HepG2 (cell line): Measurements from ENCODE around the gene PCDH12. TPM values are rescaled to one million over a fixed set of nuclear protein-coding genes. Genes with fewer than 3 reads are reported as not detected.
A peak's percentile ranks its signal among the peaks of the same experiment; 100 is the strongest.

Experiments
- ATAD3A ChIP-seq: sonication (generic); formaldehyde crosslinking; IDR thresholded peaks from 2 replicates; pipeline ENCODE4 v1.4.0; 2020; ENCODE audit warnings: missing genetic modification reagents
- DR1 ChIP-seq: sonication (generic); formaldehyde crosslinking; IDR thresholded peaks from 2 replicates; pipeline ENCODE4 v1.8.0; 2021; ENCODE audit warnings: mild to moderate bottlenecking, missing genetic modification reagents, inconsistent platforms
- GFI1 ChIP-seq: sonication (generic); formaldehyde crosslinking; IDR thresholded peaks from 2 replicates; pipeline ENCODE4 v1.5.0; 2020; ENCODE audit warnings: missing genetic modification reagents, mild to moderate bottlenecking, borderline replicate concordance
- GLI4 ChIP-seq: sonication (generic); formaldehyde crosslinking; IDR thresholded peaks from 2 replicates; pipeline ENCODE4 v1.5.1; 2020; ENCODE audit warnings: missing genetic modification reagents, mild to moderate bottlenecking, moderate library complexity, borderline replicate concordance
- KDM5B ChIP-seq: sonication (generic); formaldehyde crosslinking; IDR thresholded peaks from 2 replicates; pipeline ENCODE4 v1.4.0; 2020; ENCODE audit warnings: missing genetic modification reagents, mild to moderate bottlenecking, borderline replicate concordance
- KLF9 ChIP-seq: IDR thresholded peaks from 2 replicates; pipeline ENCODE4 v1.6.1; 2016; ENCODE audit warnings: low read depth
- POLR2AphosphoS2 ChIP-seq: IDR thresholded peaks from 2 replicates; pipeline ENCODE4 v1.6.1; 2011; ENCODE audit warnings: low read depth, low read length, improper control_type of control experiment
- PRMT3 ChIP-seq: sonication (generic); formaldehyde crosslinking; IDR thresholded peaks from 2 replicates; pipeline ENCODE4 v1.8.1; 2022; ENCODE audit warnings: low read depth, mild to moderate bottlenecking, moderate library complexity, missing genetic modification reagents, borderline replicate concordance
- TBL1XR1 ChIP-seq: fragments of 150-350 bp; IDR thresholded peaks from 2 replicates; pipeline ENCODE4 v1.6.1; 2014; ENCODE audit warnings: borderline replicate concordance, low read length; ENCODE audit not compliant: partially characterized antibody
- TGIF2 ChIP-seq: IDR thresholded peaks from 2 replicates; pipeline ENCODE4 v1.6.1; 2016; ENCODE audit warnings: control low read depth, missing compliant biosample characterization
- THYN1 ChIP-seq: sonication (generic); formaldehyde crosslinking; IDR thresholded peaks from 2 replicates; pipeline ENCODE4 v1.8.1; 2023; ENCODE audit warnings: low read depth, mild to moderate bottlenecking, moderate library complexity, missing genetic modification reagents, borderline replicate concordance
- ZNF264 ChIP-seq: sonication (generic); formaldehyde crosslinking; IDR thresholded peaks from 2 replicates; pipeline ENCODE4 v1.4.0; 2020; ENCODE audit warnings: missing genetic modification reagents
- ZNF549 ChIP-seq: sonication (generic); formaldehyde crosslinking; IDR thresholded peaks from 2 replicates; pipeline ENCODE4 v1.5.0; 2020; ENCODE audit warnings: missing genetic modification reagents
- ZNF660 ChIP-seq: sonication (generic); formaldehyde crosslinking; IDR thresholded peaks from 2 replicates; pipeline ENCODE4 v1.5.1; 2020; ENCODE audit warnings: mild to moderate bottlenecking, low read depth, missing genetic modification reagents, borderline replicate concordance
- ZNF761 ChIP-seq: sonication (generic); formaldehyde crosslinking; conservative IDR thresholded peaks from 2 replicates; pipeline ENCODE4 v1.4.0; 2020; ENCODE audit warnings: mild to moderate bottlenecking, missing genetic modification reagents
- ZSCAN29 ChIP-seq: sonication (generic); formaldehyde crosslinking; conservative IDR thresholded peaks from 2 replicates; pipeline ENCODE4 v1.4.0; 2020; ENCODE audit warnings: mild to moderate bottlenecking, missing genetic modification reagents
- ZSCAN31 ChIP-seq: sonication (generic); formaldehyde crosslinking; IDR thresholded peaks from 2 replicates; pipeline ENCODE4 v1.5.0; 2020; ENCODE audit warnings: low read depth, mild to moderate bottlenecking, missing genetic modification reagents
- polyA plus RNA-seq, 8 experiments: library from polyadenylated mRNA; depleted of rRNA in 3 of 8; stranded (reverse) in 7 of 8; unstranded in 1 of 8; fragments of >200 nt; fragmentation: Illumina TruSeq in 4 of 8; extraction: Trizol in 4 of 8; gene quantifications; 2 replicates each; pipeline versions ENCODE4 v1.2.1 to v1.2.3, GENCODE V29; 2011 to 2016; ENCODE audit warnings: low read depth in 4 of 8, missing spikeins in 1 of 8, mixed read lengths in 1 of 8; ENCODE audit not compliant: insufficient read depth in 1 of 8
- total RNA-seq, 5 experiments: library from RNA; depleted of rRNA; stranded (reverse); fragments of >200 nt; fragmentation: Illumina TruSeq; extraction: Trizol; gene quantifications; 2 replicates each; pipeline ENCODE4 v1.2.3, GENCODE V29; 2016; ENCODE audit warnings: low read depth in 1 of 5
- TF ChIP-seq, protein P1 (sequence below): IDR thresholded peaks from 2 replicates; pipeline ENCODE4 v1.6.1; 2016; ENCODE audit warnings: missing compliant biosample characterization, missing genetic modification reagents, borderline replicate concordance
- TF ChIP-seq, protein P2 (sequence below): IDR thresholded peaks from 2 replicates; pipeline ENCODE4 v1.6.1; 2016; ENCODE audit warnings: missing biosample characterization, missing genetic modification reagents, low read depth
- TF ChIP-seq, protein P3 (sequence below), 2 experiments: fragments of 450-650 bp in 1 of 2; sonication (generic) in 1 of 2; formaldehyde crosslinking; IDR thresholded peaks; 2 replicates each; pipeline versions ENCODE4 v1.5.0 to v1.8.0; 2020 to 2022; ENCODE audit warnings: mild to moderate bottlenecking in 1 of 2, missing genetic modification reagents in 1 of 2
- TF ChIP-seq, protein P4 (sequence below): sonication (generic); formaldehyde crosslinking; IDR thresholded peaks from 2 replicates; pipeline ENCODE4 v1.5.0; 2020; ENCODE audit warnings: mild to moderate bottlenecking, missing genetic modification reagents, borderline replicate concordance

The PCDH12 gene
- total and polyA plus RNA-seq, 2 of the 13 experiments (the other 11 are each of a cell fraction or from before 2014, with no cell fraction given) = not detected

DNA sequence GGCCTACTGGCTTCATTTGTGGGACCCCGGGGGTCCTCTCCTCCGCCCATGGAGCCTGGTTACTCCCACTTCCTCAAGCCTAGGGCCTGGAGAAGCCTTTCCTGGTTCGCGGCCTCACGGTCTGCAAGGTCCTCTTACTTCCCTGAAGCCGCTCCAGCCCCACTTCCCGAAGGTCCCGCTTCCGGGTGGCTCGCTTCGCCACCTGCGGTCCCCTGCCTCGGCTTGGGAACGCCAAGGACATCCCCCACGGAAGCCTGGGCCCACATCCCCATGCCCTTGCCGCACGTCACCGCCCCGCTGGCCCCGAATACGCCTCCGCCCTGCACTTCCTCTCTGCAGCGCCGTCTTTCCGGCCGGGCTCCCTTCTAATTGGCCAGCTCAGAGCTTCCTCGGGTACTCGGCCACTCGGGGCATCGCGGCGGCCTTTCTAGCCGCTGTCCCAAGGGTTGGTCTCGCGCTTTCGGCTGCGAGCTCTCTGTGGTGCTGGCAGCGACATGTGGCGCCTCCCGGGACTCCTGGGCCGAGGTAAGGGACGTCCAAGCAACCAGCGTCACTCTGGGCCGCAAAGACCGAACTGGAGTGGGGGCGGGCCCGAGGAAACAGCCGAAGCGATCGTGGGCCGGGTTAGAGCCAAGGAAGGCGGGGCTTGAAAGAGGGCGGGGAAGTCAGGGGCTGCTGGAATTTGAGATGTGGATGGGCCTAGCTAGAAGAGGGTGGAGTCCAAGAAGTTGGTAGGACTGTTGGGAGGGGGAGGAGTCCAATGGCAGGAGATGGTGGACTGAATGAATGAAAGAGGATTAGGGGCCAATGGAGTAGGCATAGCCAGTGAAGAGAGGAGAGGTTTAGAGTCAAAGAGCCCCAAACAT lies 34.3 kb downstream of the PCDH12 start, which contains the start of gene DELE1 (continued):
- no peak for TF ChIP-seq POLR2AphosphoS2
- TF ChIP-seq ATAD3A (CRISPR knock-in tag) = no peak
- TF ChIP-seq, protein P1, sequence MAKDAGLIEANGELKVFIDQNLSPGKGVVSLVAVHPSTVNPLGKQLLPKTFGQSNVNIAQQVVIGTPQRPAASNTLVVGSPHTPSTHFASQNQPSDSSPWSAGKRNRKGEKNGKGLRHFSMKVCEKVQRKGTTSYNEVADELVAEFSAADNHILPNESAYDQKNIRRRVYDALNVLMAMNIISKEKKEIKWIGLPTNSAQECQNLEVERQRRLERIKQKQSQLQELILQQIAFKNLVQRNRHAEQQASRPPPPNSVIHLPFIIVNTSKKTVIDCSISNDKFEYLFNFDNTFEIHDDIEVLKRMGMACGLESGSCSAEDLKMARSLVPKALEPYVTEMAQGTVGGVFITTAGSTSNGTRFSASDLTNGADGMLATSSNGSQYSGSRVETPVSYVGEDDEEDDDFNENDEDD (CRISPR knock-in tag) = peak; percentile 58; the same call in 1 of the 2 replicates
- TF ChIP-seq TBL1XR1 = no peak
- peak; percentile 74; the same call in 1 of the 2 replicates for TF ChIP-seq ZSCAN31 (CRISPR knock-in tag)
- peak; percentile 95 for TF ChIP-seq KDM5B (CRISPR knock-in tag)
- TF ChIP-seq ZNF549 = no peak
- TF ChIP-seq GFI1 (CRISPR knock-in tag) = peak; percentile 58; the same call in 1 of the 2 replicates
- TF ChIP-seq, protein P2, sequence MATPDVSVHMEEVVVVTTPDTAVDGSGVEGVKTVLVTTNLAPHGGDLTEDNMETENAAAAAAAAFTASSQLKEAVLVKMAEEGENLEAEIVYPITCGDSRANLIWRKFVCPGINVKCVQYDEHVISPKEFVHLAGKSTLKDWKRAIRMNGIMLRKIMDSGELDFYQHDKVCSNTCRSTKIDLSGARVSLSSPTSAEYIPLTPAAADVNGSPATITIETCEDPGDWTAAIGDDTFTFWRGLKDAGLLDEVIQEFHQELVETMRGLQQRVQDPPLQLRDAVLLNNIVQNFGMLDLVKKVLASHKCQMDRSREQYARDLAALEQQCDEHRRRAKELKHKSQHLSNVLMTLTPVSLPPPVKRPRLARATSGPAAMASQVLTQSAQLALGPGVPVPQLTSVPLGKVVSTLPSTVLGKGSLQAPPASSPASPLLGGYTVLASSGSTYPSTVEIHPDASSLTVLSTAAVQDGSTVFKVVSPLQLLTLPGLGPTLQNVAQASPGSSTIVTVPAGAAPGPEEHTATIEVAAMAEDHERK (CRISPR knock-in tag) = no peak
- TF ChIP-seq ZNF761 (CRISPR knock-in tag) = peak; percentile 92; the same call in 1 of the 2 replicates
- TF ChIP-seq ZSCAN29 (CRISPR knock-in tag) = peak; percentile 92
- no peak for TF ChIP-seq PRMT3
- TF ChIP-seq, protein P3, sequence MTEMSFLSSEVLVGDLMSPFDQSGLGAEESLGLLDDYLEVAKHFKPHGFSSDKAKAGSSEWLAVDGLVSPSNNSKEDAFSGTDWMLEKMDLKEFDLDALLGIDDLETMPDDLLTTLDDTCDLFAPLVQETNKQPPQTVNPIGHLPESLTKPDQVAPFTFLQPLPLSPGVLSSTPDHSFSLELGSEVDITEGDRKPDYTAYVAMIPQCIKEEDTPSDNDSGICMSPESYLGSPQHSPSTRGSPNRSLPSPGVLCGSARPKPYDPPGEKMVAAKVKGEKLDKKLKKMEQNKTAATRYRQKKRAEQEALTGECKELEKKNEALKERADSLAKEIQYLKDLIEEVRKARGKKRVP (CRISPR knock-in tag; IDR thresholded peaks at IDR 0.05) = no peak
- no peak for TF ChIP-seq THYN1 (CRISPR knock-in tag)
- TF ChIP-seq KLF9 (CRISPR knock-in tag) = no peak
- TF ChIP-seq, protein P4, sequence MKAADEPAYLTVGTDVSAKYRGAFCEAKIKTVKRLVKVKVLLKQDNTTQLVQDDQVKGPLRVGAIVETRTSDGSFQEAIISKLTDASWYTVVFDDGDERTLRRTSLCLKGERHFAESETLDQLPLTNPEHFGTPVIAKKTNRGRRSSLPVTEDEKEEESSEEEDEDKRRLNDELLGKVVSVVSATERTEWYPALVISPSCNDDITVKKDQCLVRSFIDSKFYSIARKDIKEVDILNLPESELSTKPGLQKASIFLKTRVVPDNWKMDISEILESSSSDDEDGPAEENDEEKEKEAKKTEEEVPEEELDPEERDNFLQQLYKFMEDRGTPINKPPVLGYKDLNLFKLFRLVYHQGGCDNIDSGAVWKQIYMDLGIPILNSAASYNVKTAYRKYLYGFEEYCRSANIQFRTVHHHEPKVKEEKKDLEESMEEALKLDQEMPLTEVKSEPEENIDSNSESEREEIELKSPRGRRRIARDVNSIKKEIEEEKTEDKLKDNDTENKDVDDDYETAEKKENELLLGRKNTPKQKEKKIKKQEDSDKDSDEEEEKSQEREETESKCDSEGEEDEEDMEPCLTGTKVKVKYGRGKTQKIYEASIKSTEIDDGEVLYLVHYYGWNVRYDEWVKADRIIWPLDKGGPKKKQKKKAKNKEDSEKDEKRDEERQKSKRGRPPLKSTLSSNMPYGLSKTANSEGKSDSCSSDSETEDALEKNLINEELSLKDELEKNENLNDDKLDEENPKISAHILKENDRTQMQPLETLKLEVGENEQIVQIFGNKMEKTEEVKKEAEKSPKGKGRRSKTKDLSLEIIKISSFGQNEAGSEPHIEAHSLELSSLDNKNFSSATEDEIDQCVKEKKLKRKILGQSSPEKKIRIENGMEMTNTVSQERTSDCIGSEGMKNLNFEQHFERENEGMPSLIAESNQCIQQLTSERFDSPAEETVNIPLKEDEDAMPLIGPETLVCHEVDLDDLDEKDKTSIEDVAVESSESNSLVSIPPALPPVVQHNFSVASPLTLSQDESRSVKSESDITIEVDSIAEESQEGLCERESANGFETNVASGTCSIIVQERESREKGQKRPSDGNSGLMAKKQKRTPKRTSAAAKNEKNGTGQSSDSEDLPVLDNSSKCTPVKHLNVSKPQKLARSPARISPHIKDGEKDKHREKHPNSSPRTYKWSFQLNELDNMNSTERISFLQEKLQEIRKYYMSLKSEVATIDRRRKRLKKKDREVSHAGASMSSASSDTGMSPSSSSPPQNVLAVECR (CRISPR knock-in tag) = peak; percentile 79; the same call in 1 of the 2 replicates
- TF ChIP-seq ZNF660 (CRISPR knock-in tag) = no peak; the same call in 1 of the 2 replicates
- TF ChIP-seq TGIF2 (CRISPR knock-in tag) = 0 out of 2 replicates have a peak, but pooled peaks have one; percentile 10
- no peak for TF ChIP-seq GLI4
- peak; percentile 88 for TF ChIP-seq DR1 (CRISPR knock-in tag)
- no peak for TF ChIP-seq ZNF264
